Measurements from ENCODE around the gene NAGPA.

NAGPA gene

DNA sequence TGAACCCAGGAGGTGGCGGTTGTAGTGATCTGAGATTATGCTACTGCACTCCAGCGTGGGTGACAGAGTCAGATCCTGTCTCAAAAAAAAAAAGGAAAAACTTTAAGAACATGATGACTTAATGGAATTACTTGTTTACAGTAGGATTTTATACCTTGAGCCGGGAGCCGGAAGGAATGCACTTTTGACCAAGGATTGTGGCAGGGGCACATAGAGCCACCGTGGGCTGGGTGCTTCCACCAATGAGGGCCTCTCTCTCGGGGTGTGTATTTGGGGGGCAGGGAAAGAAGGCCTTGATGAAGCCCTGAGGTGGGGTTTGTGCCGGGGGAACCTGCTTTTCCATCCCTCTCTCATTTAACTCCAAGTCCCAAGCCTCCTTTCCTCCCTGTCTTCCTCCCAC, 6.7 kb upstream of the NAGPA start:
- Histone ChIP-seq H3K9ac (ENCODE audit: low read length) (no peak overlapping the region), H3K27ac (ENCODE audit: low read depth, low read length) (no peak overlapping the region), H3K4me1 (ENCODE audit: control insufficient read depth, insufficient read depth, low read length) (peaks cover 16% of the 10 kb centered on the region), H3K9me3 (ENCODE audit: control insufficient read depth, insufficient read depth, low read depth, low read length) (no peaks in the 10 kb centered on the region), H3K27me3 (ENCODE audit: control insufficient read depth, insufficient read depth, low read length) (no peaks in the 10 kb centered on the region), H3K36me3 (ENCODE audit: control insufficient read depth, insufficient read depth, low read length) (no peaks in the 10 kb centered on the region), H3K4me3 (ENCODE audit: low read depth, low read length) (no peak overlapping the region)

DNA sequence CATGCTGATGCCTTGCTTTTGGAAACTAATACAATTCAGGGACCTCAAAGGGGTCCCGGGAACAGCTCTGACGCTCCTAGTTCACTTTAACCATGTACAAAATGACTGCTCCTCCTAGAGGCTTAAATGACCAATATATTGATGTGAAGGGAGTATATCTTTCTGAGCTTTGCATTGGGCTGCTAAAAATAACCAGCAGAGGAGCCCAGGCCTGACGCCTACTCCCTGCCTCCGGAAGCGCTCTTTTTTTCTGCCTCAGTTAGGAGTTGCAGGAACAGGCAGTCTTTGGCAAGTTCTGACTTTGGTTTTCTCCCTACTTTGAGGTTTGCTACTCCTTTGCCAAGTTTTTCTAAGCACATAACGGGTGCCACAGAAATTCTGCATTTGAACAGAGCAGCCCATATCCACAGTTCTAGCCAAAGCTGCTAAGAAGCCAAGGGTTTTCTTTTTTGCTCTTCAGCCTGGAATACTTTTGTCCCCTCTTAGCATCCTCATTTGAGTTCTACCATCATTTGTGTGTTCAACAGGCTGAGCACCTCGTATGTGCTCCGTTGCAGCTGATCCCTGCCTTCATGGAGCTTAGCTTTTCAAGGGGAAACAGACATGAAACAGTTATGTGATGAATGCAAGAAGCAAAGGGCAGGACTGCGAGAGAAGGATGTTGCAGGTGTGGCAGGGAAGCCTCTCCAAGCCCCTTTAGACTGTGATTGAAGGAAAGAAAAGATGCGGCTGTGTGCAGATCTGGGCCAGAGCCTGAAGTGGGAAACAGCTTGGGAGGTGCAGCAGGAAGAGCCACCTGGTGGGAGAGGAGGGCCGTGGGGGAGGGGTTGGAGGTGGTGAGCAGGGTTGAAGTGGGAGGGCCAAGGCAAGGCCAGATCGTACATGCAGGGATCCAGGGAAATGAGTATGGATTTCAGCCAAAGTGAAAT, 2.8 kb upstream of the NAGPA start:
- peaks cover 20% of the 10 kb centered on the region for H3K4me1 ChIP-seq (ENCODE audit: control insufficient read depth, insufficient read depth, low read length)
- H3K9ac ChIP-seq (ENCODE audit: low read length) = no peak overlapping the region
- no peak overlapping the region; the same call in 1 of the 2 replicates for H3K27ac ChIP-seq (ENCODE audit: low read depth, low read length)
- H3K9me3 ChIP-seq (ENCODE audit: control insufficient read depth, insufficient read depth, low read depth, low read length) = no peaks in the 10 kb centered on the region
- H3K36me3 ChIP-seq (ENCODE audit: control insufficient read depth, insufficient read depth, low read length) = no peaks in the 10 kb centered on the region
- H3K4me3 ChIP-seq (ENCODE audit: low read depth, low read length) = peak overlapping the region; percentile 26; the same call in 1 of the 2 replicates
- peaks cover 9% of the 10 kb centered on the region for H3K27me3 ChIP-seq (ENCODE audit: control insufficient read depth, insufficient read depth, low read length)

DNA sequence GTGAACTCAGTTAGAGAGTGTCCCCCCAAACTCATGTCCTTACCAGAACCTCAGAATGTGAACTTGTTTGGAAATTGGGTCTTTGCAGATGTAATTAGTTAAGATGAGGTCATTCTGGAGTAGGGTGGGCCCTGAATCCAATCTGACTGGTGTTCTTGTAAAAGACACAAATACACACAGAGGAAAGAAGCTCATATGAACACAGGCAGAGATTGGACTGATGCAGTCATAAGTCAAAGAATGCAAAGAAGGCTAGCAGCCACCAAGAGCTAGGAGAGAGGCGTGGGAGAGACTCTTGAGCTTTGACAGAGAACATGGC, 2.1 kb upstream of the NAGPA start:
- Histone ChIP-seq H3K4me1 (ENCODE audit: control insufficient read depth, insufficient read depth, low read length) (peaks cover 20% of the 10 kb centered on the region), H3K9ac (ENCODE audit: low read length) (no peak overlapping the region), H3K27me3 (ENCODE audit: control insufficient read depth, insufficient read depth, low read length) (peaks cover 9% of the 10 kb centered on the region), H3K36me3 (ENCODE audit: control insufficient read depth, insufficient read depth, low read length) (no peaks in the 10 kb centered on the region), H3K9me3 (ENCODE audit: control insufficient read depth, insufficient read depth, low read depth, low read length) (no peaks in the 10 kb centered on the region), H3K27ac (ENCODE audit: low read depth, low read length) (no peak overlapping the region), H3K4me3 (ENCODE audit: low read depth, low read length) (no peak overlapping the region)

DNA sequence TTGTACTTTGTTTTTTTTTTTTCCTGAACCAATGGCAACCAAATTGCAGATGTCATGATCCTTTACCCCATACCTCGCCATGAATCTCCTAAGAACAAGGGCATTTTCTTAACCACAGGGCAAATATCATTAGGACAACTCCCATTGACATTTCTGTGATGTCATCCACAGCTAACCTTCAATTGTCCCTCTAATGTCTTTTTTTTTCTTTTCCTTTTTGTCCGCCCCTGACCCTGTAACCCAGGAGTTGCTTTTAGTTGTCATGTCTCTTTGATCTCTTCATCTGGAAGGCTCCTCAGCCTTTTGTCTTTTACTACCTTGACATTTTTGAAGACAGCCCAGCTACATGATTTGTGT, 410 bp upstream of the NAGPA start:
- Histone ChIP-seq H3K4me3 (ENCODE audit: low read depth, low read length) (peak overlapping the region; percentile 96), H3K9ac (ENCODE audit: low read length) (peak overlapping the region; percentile 27), H3K9me3 (ENCODE audit: control insufficient read depth, insufficient read depth, low read depth, low read length) (no peaks in the 10 kb centered on the region), H3K27ac (ENCODE audit: low read depth, low read length) (no peak overlapping the region), H3K4me1 (ENCODE audit: control insufficient read depth, insufficient read depth, low read length) (peaks cover 20% of the 10 kb centered on the region), H3K36me3 (ENCODE audit: control insufficient read depth, insufficient read depth, low read length) (no peaks in the 10 kb centered on the region), H3K27me3 (ENCODE audit: control insufficient read depth, insufficient read depth, low read length) (peaks cover 9% of the 10 kb centered on the region)

DNA sequence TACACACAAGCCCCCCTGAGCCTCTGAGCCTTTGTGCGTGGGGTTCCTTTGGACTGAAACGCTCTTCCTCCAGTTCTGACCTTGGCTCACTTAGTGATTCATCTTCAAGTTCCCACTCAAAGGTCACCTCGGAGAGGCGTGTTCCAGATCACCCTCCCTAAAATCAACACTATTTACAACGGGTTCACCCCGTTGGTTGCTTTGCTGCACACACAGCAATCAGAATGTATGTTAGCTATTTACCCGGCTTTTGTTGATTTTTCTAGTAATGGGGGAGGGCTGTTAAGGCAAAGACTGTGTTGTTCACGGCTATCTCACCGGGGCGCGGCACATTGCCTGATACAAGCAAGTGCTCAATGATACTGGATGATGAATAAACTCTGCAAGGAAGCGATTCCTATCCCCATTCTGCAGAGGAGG, 977 bp downstream of the NAGPA start:
- H3K9ac ChIP-seq (ENCODE audit: low read length) = peak overlapping the region; percentile 81
- H3K9me3 ChIP-seq (ENCODE audit: control insufficient read depth, insufficient read depth, low read depth, low read length) = no peaks in the 10 kb centered on the region
- no peak overlapping the region for H3K27ac ChIP-seq (ENCODE audit: low read depth, low read length)
- H3K4me3 ChIP-seq (ENCODE audit: low read depth, low read length) = peak overlapping the region; percentile 96
- H3K27me3 ChIP-seq (ENCODE audit: control insufficient read depth, insufficient read depth, low read length) = peaks cover 9% of the 10 kb centered on the region
- peaks cover 20% of the 10 kb centered on the region for H3K4me1 ChIP-seq (ENCODE audit: control insufficient read depth, insufficient read depth, low read length)
- H3K36me3 ChIP-seq (ENCODE audit: control insufficient read depth, insufficient read depth, low read length) = no peaks in the 10 kb centered on the region

DNA sequence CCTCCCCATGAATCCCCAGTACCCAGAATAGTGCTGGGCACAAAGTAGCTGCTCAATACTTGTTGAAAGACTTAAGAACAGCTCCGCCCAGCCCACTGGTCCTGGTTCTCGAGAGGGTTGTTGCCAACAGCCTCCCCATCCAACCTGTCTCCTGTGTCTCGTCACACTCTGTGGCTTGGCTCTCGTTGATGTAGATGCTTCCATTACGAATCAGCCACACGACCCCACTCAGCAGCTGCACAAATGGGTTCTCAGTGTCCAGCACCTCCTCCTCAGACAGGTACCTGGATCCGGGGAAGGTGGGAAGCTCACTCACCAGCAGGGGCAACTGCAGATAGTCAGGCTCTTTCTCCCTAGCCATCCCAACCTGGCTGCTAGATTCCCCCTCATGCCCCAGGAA, 2.1 kb downstream of the NAGPA start:
- Histone ChIP-seq H3K9me3 (ENCODE audit: control insufficient read depth, insufficient read depth, low read depth, low read length) (no peaks in the 10 kb centered on the region), H3K4me3 (ENCODE audit: low read depth, low read length) (no peak overlapping the region), H3K4me1 (ENCODE audit: control insufficient read depth, insufficient read depth, low read length) (peaks cover 14% of the 10 kb centered on the region), H3K27me3 (ENCODE audit: control insufficient read depth, insufficient read depth, low read length) (peaks cover 9% of the 10 kb centered on the region), H3K9ac (ENCODE audit: low read length) (no peak overlapping the region), H3K27ac (ENCODE audit: low read depth, low read length) (no peak overlapping the region), H3K36me3 (ENCODE audit: control insufficient read depth, insufficient read depth, low read length) (no peaks in the 10 kb centered on the region)

DNA sequence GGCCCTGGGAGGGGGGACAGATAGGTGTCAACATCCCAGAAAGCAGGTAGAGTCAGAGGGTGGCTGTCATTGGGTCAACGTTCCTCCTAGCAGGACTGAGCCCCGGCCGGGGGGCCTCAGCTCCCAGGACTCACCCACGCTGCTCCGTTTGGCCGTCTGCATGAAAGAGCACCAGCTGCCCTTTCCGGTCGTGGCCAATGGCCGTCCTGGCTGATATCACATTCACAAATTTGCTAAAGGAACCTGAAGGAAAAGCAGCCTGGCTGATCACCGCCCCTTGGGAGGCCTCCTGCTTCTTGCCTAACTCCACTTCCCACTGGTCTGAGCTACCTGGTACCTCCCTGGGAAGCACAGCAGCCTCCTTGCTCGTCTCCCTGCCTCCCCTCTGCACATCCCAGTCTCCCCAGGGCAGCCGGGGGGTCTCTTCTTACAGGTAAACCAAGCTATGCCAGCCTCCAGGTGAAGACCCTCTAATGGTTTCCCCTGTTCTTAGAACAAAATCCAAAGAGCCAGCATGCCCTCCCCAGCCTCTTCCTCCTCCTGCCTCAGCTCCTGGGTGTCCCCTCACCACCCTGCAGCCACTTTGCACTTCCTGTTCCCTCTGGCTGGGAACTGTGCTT, 3.4 kb downstream of the NAGPA start:
- Histone ChIP-seq H3K9me3 (ENCODE audit: control insufficient read depth, insufficient read depth, low read depth, low read length) (no peaks in the 10 kb centered on the region), H3K4me1 (ENCODE audit: control insufficient read depth, insufficient read depth, low read length) (peaks cover 6% of the 10 kb centered on the region; the same call in 1 of the 2 replicates), H3K27ac (ENCODE audit: low read depth, low read length) (no peak overlapping the region), H3K27me3 (ENCODE audit: control insufficient read depth, insufficient read depth, low read length) (peaks cover 9% of the 10 kb centered on the region), H3K36me3 (ENCODE audit: control insufficient read depth, insufficient read depth, low read length) (no peaks in the 10 kb centered on the region), H3K9ac (ENCODE audit: low read length) (no peak overlapping the region), H3K4me3 (ENCODE audit: low read depth, low read length) (no peak overlapping the region)

DNA sequence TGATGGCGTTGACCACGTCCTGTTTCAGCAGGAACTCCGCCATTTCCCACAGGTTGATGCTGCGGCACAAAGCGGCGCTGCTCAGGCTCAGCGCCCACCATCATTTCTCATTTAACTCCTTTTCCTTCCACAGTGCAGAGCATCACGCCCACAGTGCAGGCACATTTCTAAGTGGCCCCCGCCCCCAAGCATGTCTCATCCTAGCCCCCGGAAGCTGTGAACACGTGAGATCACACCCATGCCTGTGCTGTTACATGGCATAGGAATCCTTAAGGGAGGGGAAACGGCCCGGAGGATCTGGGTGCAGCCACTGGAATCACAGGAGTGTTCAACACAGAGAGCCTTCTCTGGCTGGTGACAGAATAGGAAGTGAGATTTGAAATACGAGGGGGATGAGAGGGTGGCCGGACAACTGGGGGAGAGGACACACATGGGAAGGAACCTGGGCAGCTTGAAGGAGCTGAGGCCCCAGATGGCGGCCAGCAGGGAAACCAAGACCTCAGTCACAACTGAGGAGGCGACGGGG, 4.7 kb downstream of the NAGPA start:
- no peaks in the 10 kb centered on the region for H3K9me3 ChIP-seq (ENCODE audit: control insufficient read depth, insufficient read depth, low read depth, low read length)
- peaks cover 2% of the 10 kb centered on the region; the same call in 1 of the 2 replicates for H3K4me1 ChIP-seq (ENCODE audit: control insufficient read depth, insufficient read depth, low read length)
- H3K27me3 ChIP-seq (ENCODE audit: control insufficient read depth, insufficient read depth, low read length) = peaks cover 9% of the 10 kb centered on the region
- no peak overlapping the region for H3K4me3 ChIP-seq (ENCODE audit: low read depth, low read length)
- no peaks in the 10 kb centered on the region for H3K36me3 ChIP-seq (ENCODE audit: control insufficient read depth, insufficient read depth, low read length)
- H3K27ac ChIP-seq (ENCODE audit: low read depth, low read length) = no peak overlapping the region
- H3K9ac ChIP-seq (ENCODE audit: low read length) = no peak overlapping the region

DNA sequence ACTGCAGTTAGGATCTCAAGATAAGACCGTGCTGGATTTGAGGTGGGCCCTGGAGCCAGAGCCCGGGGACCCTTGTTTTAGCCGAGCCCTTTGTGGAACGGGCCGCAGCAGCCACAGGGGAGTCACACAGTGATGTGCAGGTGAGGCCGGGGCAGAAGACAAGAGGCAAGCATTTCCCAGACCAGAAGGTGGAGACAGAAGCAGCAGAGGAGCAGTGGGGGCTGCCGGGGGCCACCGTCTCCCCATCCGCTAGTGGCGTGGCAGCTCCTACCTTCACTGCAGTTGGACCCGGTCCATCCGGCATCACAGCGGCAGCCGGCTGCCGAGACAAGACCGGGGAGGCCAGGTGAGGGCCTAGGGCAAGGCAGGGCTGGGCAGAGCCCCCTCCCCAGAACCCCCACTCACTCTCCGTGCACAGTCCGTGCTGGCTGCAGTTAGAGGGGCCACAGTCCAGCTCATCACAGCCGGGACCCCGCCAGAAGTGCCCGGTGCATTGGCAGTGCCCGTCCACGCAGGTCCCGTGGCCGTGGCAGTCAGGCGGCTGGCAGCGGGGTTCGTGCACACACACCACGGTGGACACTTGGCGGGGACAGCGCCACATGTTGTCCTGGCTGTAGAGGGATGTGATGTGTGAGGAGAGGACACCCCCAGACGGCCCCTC, 6.0 kb downstream of the NAGPA start:
- Histone ChIP-seq H3K27ac (ENCODE audit: low read depth, low read length) (no peak overlapping the region), H3K36me3 (ENCODE audit: control insufficient read depth, insufficient read depth, low read length) (no peaks in the 10 kb centered on the region), H3K9me3 (ENCODE audit: control insufficient read depth, insufficient read depth, low read depth, low read length) (no peaks in the 10 kb centered on the region), H3K9ac (ENCODE audit: low read length) (no peak overlapping the region), H3K4me1 (ENCODE audit: control insufficient read depth, insufficient read depth, low read length) (peaks cover 2% of the 10 kb centered on the region; the same call in 1 of the 2 replicates), H3K4me3 (ENCODE audit: low read depth, low read length) (no peak overlapping the region), H3K27me3 (ENCODE audit: control insufficient read depth, insufficient read depth, low read length) (peaks cover 2% of the 10 kb centered on the region)

DNA sequence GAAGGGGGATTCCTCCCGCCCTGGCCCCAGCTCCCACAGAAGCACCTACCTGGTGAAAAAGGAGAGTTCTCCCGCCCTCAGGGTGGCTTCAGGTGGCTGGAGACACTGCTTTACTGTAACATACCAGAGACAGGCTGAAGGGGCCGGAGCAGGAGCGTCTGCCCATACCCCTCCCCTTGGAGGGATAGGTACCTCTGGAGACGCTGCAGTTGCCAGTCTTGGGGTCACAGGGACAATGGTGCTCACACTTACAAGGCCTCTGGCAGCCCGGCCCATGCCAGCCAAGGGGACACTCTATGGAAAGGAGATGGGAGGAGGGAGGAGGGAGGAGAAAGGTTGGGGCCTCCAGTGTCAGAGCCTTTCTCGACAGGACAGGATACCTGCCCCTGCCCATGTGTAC, 6.6 kb downstream of the NAGPA start:
- H3K9ac ChIP-seq (ENCODE audit: low read length) = no peak overlapping the region
- no peaks in the 10 kb centered on the region for H3K9me3 ChIP-seq (ENCODE audit: control insufficient read depth, insufficient read depth, low read depth, low read length)
- peaks cover 2% of the 10 kb centered on the region; the same call in 1 of the 2 replicates for H3K4me1 ChIP-seq (ENCODE audit: control insufficient read depth, insufficient read depth, low read length)
- no peak overlapping the region for H3K27ac ChIP-seq (ENCODE audit: low read depth, low read length)
- no peaks in the 10 kb centered on the region for H3K27me3 ChIP-seq (ENCODE audit: control insufficient read depth, insufficient read depth, low read length)
- H3K4me3 ChIP-seq (ENCODE audit: low read depth, low read length) = no peak overlapping the region
- H3K36me3 ChIP-seq (ENCODE audit: control insufficient read depth, insufficient read depth, low read length) = no peaks in the 10 kb centered on the region

DNA sequence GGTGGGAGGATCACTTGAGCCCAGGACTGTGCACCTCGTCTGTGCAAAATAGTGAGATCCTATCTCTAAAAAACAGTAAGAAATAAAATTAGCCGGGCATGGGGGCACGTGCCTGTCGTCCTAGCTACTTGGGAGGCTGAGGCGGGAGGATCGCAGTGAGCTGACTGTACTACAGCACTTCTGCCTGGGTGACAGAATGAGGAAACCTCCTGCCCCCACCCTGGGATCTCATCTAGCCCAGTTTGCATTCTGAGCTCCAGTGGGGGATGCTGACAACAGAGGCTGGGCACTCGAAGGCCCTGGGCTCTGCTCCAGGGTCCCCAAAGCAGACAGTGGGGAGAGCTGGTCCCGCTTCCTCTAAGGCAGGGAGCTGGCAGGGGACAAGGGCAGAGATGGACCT, 7.1 kb downstream of the NAGPA start:
- Histone ChIP-seq H3K4me3 (ENCODE audit: low read depth, low read length) (no peak overlapping the region), H3K36me3 (ENCODE audit: control insufficient read depth, insufficient read depth, low read length) (no peaks in the 10 kb centered on the region), H3K27ac (ENCODE audit: low read depth, low read length) (no peak overlapping the region), H3K4me1 (ENCODE audit: control insufficient read depth, insufficient read depth, low read length) (peaks cover 2% of the 10 kb centered on the region; the same call in 1 of the 2 replicates), H3K9me3 (ENCODE audit: control insufficient read depth, insufficient read depth, low read depth, low read length) (no peaks in the 10 kb centered on the region), H3K27me3 (ENCODE audit: control insufficient read depth, insufficient read depth, low read length) (no peaks in the 10 kb centered on the region), H3K9ac (ENCODE audit: low read length) (no peak overlapping the region)

Measured in HUES6 (cell line).